ENCODE data around the gene TMEM116.

GRCh38 chr12:112061137-112061536 lies 48.2 kb upstream of the TMEM116 start:
- TF ChIP-seq CTCF (IDR thresholded peaks at IDR 0.05) = no peak
- TF ChIP-seq POLR2A (IDR thresholded peaks at IDR 0.05) = no peak
